ENCODE measurements around the gene FREM1. TPM values are rescaled to one million over a fixed set of nuclear protein-coding genes. Genes with fewer than 3 reads are reported as not detected.

The FREM1 gene
- total RNA-seq, 4 donors from 2014 or later: 0.53 to 2.8 (median 1.5) TPM

GRCh38 chr9:14782286-14783051 is 127.8 kb downstream of the FREM1 start:
- 62 to 72% methylated on average over 8 of the region's 8 CpGs for WGBS, 2 donors

GRCh38 chr9:14780693-14781092 is 129.5 kb downstream of the FREM1 start:
- intact Hi-C loops (cut with DNase I; ENCODE audit: low total_unique reads): no loop called here
- 71 to 73% methylated on average over 4 of the region's 4 CpGs for WGBS, 2 donors
- no peak for DNase-seq (ENCODE audit: low spot score in 2 of 2)
- no peak overlapping the region for H3K4me3 ChIP-seq (ENCODE audit: low read depth, poor library complexity, severe bottlenecking)
- no peak for TF ChIP-seq CTCF (IDR thresholded peaks at IDR 0.05)
- TF ChIP-seq POLR2A (IDR thresholded peaks at IDR 0.05): no peak

More at GRCh38 chr9:14782286-14783051, 127.8 kb downstream of the FREM1 start:
- DNase-seq (ENCODE audit: low spot score in 2 of 2): no peak
- intact Hi-C loops (cut with DNase I; ENCODE audit: low total_unique reads): no loop called here
- TF ChIP-seq CTCF (IDR thresholded peaks at IDR 0.05) (no peak), POLR2A (IDR thresholded peaks at IDR 0.05) (no peak)
- no peak overlapping the region for H3K4me3 ChIP-seq (ENCODE audit: low read depth, poor library complexity, severe bottlenecking)

GRCh38 chr9:14780251-14780650 is 130.0 kb downstream of the FREM1 start:
- no peak for TF ChIP-seq POLR2A (IDR thresholded peaks at IDR 0.05)
- TF ChIP-seq CTCF (IDR thresholded peaks at IDR 0.05): no peak
- WGBS, 2 donors: 36 to 49% methylated on average over 5 of the region's 5 CpGs
- no peak for DNase-seq (ENCODE audit: low spot score in 2 of 2)
- intact Hi-C loops (cut with DNase I; ENCODE audit: low total_unique reads): no loop called here
- H3K4me3 ChIP-seq (ENCODE audit: low read depth, poor library complexity, severe bottlenecking): no peak overlapping the region

- intact Hi-C loops (cut with DNase I; ENCODE audit: low total_unique reads): no loop called here
- no peak for DNase-seq (ENCODE audit: low spot score in 2 of 2)
- WGBS, 2 donors: 81 to 90% methylated on average over 11 of the region's 11 CpGs
- TF ChIP-seq POLR2A (IDR thresholded peaks at IDR 0.05) (no peak), CTCF (IDR thresholded peaks at IDR 0.05) (no peak)
- H3K4me3 ChIP-seq (ENCODE audit: low read depth, poor library complexity, severe bottlenecking): no peak overlapping the region
Measured at GRCh38 chr9:14779566-14780022, 130.6 kb downstream of the FREM1 start.

GRCh38 chr9:14778565-14778964 is 131.7 kb downstream of the FREM1 start:
- no peak for DNase-seq (ENCODE audit: low spot score in 2 of 2)
- WGBS, 2 donors: 95 to 97% methylated on average over 6 of the region's 6 CpGs
- TF ChIP-seq POLR2A (IDR thresholded peaks at IDR 0.05): no peak
- no peak for TF ChIP-seq CTCF (IDR thresholded peaks at IDR 0.05)
- no peak overlapping the region for H3K4me3 ChIP-seq (ENCODE audit: low read depth, poor library complexity, severe bottlenecking)
- intact Hi-C loops (cut with DNase I; ENCODE audit: low total_unique reads): no loop called here
